DMS 273 (cell line): ENCODE data around the gene OTUB2.
"Not testable (repeated sequence)": the region's sequence is repeated elsewhere in the genome, so short reads cannot be mapped to it uniquely, and the experiment has no call there.

Experiments used
- DNase-seq: peaks from one replicate; lab custom pipeline; 2025; ENCODE audit not compliant: unreplicated experiment; lab: John Stamatoyannopoulos, UW

The OTUB2 gene

DNA sequence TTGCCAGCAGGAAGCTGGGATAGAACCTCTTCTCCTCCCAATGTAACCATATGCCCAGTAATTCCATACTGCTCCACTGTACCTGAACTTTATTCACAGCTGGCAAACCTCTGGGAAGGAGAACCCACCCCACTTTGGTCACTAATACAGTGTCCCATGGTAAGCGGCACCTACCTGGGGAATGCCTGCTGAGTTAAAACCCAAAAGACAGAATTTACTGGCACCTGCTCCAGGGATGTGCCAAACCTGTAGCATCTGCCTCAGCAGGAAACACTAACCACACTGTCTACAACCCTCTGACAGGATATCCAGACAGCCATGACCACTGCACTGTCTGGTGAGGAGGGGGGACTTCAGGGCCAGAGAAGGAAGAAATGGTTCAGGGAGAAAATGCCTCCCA is 28.3 kb downstream of the OTUB2 start:
- no peak for DNase-seq

DNA sequence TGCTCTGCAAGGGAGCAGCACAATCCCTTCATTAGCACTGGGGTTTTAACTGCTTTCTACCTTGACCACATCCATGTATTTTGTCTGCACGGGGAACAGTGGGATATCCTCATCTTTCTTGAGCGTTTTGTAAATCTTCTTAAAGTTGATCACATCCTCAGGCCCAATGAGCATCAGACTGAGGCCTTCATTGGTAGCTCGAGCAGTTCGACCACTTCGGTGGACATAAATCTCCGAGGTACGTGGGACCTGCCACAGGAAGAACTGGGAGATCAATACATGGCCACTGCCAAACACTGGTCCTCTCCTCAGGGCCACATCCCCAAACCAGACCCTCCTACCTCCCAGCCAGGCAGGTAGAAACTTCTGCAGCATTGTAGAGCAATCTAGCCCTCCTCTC is 28.8 kb downstream of the OTUB2 start:
- no peak for DNase-seq

DNA sequence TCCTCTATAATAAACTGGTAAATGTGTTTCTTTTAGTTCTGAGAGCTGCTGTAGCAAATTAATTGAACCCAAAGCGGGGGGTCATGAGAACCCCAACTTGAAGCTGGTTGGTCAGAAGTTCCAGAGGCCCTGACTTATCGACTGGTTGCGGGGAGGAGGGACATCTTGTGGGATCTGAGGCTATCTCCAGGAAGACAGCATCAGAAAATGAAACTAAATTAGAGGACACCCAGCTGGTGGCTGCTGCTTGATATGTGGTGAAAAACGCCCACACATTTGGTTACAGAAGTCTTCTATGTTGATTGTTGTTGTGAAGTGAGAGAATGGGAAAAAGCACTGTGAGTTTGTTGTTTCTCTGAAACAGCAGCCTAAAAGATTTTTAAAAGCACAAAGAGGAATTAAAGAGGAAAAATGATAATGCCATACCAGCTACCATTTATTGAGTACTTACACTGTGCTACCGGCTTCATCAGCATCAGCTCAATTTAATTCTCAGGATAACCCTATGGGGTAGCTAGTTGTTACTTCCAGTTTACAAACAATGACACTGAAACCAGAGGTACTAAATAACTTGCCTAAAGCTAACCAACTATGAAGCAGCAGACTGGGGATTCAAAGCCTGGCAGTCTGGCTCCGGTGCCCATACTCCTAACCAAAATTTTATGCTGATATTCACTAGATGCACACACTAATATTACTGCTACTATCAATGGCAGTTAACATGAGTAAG is 30.6 kb downstream of the OTUB2 start:
- DNase-seq, result no peak

DNA sequence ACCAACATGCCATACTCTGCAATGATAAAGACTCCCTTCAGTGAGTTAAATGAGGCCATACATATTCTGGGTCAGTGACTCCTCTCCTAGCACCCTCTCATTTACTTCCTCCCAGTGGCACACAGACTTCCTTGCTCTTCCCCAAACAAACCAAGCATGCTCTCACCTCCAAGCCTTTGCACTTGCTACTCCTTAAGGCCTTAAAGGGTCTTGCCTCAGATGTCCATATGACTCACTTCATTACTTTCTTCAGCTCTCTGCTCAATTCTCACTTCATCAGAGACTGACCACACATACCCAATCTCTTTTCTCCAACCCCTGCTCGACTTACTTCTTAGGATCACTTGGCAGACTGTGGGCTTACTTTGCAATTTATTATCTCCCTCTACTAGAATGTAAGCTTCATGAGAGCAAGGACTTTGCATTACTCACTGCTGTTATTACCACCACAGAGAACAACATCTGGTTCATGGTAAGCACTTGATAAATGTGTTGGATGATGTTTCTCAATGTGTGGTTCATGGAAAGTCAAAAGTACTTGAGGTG is 32.1 kb downstream of the OTUB2 start:
- no peak for DNase-seq

GRCh38 chr14:94058674-94059138 is 32.6 kb downstream of the OTUB2 start:
- DNase-seq, result no peak

DNA sequence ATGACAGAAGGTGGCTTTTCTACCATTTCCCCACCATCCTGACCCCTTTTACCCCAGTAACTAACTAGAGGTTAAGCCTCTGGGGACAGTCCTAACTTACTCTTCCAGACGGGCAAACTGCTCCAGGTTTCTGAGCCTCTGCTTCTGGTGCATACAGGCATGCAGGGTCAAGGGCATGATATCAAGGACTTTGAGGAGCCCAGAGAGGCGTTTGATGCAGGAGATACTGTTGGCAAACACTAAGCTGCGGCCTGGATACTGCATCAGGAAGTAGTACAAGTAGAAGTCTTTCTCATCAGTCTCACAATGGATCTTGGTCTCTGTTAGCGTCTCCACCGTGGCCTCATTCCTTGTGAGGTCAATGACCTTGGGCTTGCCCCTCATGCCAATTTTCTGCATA is 33.9 kb downstream of the OTUB2 start:
- DNase-seq, result no peak

GRCh38 chr14:94062344-94062940 is 36.3 kb downstream of the OTUB2 start:
- no peak for DNase-seq

DNA sequence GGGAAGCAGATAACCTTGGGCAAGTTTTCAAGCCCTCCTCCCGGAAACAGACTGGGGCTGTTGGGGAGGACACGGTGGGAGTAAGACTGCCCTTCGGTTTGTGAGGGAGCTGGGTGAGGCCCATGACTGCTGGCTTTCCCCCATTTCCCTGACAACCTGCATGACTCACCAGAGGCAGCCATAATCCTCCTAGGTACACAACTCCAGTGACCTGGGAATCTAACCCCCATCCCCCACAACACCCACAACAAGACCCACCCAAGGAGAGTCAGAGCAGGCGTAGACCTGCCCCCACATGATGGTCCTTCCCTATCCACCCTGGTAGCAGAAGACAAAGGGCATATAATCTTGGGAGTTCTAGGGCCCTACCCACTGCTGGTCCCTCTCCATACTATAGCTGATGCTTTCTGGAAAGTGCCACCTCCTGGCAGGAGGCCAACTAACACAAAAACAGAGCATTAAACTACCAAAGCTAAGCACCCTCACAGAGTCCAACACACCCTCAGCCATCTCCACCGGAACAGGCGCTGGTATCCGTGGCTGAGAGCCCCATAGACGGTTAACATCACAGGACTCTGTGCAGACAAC is 40.0 kb downstream of the OTUB2 start:
- peak; percentile 27 for DNase-seq

DNA sequence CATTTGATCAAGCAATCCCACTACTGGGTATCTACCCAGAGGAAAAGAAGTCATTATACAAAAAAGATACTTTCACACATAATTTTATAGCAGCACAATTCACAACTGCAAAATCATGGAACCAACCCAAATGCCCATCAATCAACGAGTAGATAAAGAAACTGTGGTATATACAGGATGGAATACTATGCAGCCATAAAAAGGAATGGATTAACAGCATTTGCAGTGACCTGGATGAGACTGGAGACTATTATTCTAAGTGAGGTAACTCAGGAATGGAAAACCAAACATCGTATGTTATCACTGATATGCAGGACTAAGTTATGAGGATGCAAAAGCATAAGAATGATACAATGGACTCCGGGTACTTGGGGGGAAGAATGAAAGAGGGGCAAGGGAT is 45.9 kb downstream of the OTUB2 start:
- DNase-seq, result not testable (repeated sequence)

DNA sequence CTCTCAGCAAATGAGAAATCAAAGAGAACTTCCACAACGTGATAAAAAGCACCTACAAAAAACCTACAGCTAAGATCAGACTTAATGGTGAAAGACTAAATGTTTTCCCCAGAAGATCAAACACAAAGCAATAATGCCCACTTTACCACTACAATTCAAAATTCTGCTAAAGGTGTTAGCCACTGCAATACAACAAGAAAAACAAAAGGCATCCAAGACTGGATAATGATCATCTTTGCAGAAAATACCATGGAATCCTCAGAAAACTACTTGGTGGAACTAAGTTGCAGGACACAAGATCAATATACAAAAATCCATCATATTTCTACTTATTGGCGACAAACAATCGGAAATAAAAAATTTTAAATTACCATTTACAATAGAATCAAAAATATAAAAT is 48.4 kb downstream of the OTUB2 start:
- DNase-seq, result no peak

GRCh38 chr14:94075008-94075407 is 48.9 kb downstream of the OTUB2 start:
- no peak for DNase-seq

- no peak for DNase-seq
Observed at GRCh38 chr14:94077111-94077821, 51.1 kb downstream of the OTUB2 start.

- no peak for DNase-seq
Observed at GRCh38 chr14:94077823-94078222, 51.7 kb downstream of the OTUB2 start.

DNA sequence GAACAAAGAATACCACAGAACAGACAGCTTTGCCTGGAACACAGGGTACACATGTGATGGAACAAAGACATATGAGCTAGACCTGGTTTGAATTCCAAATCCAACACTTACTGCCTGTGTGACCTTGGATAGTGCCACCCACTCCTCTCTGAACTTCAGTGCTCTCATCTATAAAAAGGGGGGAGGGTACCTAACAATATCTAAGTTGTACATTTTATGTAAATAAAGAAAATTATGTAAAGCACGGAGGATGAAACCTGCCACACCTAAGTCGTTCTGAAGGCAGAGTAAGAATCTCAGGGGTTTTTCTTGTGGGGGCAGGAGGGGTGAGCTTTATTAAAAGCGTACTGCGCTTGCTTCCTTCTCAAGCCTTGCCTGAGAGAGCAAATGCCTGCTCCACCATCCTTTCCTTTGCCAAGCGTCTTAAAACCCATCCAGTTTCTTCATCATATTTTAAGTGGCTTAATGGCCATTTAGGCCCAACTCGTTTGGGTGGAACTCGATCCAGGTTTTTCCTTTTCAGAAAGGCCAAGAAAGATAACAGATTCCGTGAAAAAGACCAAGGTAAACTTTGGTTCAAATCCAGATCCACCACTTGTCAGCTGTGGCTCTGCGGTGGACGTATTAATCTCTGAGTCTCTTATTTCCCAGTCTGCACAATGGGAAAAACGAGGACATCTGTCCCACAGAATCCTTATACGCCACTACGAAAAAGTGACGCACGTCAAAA is 53.9 kb downstream of the OTUB2 start:
- peak; percentile 79 for DNase-seq

GRCh38 chr14:94080621-94081385 is 54.7 kb downstream of the OTUB2 start, which contains the start of the genes DDX24 and IFI27L1:
Gene DDX24, minus strand, starts transcription at chr14:94081202. Its CDS starts 1,460 bp downstream, at chr14:94079742.
Gene IFI27L1, plus strand, starts transcription at chr14:94081310. Its CDS starts 15,628 bp downstream, at chr14:94096938.
- DNase-seq, result peak; percentile 98

DNA sequence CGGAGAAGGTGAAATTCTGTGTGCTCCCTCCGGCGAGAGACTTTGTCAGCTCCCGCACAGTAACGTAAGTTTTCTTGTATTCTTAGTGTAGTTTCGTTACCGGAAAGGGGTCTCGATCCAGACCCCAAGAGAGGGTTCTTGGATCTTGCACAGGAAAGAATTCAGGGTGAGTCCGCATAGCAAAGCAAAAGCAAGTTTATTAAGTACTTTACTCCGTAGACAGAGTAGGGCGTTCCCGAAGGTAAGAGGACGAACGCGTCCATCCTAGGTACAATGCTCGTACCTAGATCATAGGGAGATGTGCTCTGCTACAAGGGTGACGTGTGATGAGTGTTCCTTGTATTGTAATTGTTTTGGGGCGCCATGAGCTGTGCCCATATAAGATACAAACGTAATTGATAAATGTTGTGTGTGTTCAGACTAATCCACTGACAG is 55.3 kb downstream of the OTUB2 start:
- peak; percentile 56 for DNase-seq

DNA sequence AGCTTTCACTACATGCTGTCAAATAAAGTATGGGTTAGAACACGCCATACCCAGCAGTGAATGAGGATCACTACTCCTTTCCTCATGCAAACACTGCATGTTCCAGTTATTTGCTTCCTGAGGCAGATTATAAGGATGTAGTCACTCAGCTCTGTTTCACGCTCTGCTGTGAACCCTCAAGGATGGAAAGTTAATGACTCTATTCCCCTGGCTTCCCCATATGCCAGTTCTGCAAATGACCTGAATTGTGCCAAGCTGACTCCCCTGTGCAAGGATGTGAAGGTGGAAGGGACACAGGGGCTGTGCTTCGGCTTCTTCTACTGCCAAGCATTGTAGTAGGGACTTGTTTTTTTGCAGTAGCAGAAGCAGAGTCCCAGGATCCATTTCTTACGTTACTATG is 61.8 kb downstream of the OTUB2 start:
- no peak for DNase-seq

GRCh38 chr14:94088516-94088915 is 62.4 kb downstream of the OTUB2 start:
- no peak for DNase-seq

- no peak for DNase-seq
Observed at GRCh38 chr14:94089479-94089878, 63.3 kb downstream of the OTUB2 start.

DNA sequence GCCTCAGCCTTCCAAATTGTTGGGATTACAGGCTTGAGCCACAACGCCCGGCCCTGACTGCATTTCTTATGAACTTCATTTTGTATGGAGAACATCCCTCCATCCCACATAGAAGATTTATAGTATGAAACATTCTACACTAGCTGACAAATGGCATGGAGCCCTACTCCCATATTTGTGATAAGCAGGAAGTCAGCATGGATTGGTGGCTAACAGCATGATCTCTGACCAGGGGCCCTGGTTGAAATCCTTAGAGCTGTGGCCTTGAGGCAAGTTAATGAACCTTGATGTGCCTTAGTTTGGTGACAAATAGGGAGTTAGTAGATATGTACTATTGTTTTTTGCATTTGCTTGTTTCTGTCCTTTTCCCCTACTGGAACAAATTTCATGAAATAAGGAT is 67.3 kb downstream of the OTUB2 start:
- DNase-seq, result no peak
